ENCODE results near the gene EIF1.

DNA sequence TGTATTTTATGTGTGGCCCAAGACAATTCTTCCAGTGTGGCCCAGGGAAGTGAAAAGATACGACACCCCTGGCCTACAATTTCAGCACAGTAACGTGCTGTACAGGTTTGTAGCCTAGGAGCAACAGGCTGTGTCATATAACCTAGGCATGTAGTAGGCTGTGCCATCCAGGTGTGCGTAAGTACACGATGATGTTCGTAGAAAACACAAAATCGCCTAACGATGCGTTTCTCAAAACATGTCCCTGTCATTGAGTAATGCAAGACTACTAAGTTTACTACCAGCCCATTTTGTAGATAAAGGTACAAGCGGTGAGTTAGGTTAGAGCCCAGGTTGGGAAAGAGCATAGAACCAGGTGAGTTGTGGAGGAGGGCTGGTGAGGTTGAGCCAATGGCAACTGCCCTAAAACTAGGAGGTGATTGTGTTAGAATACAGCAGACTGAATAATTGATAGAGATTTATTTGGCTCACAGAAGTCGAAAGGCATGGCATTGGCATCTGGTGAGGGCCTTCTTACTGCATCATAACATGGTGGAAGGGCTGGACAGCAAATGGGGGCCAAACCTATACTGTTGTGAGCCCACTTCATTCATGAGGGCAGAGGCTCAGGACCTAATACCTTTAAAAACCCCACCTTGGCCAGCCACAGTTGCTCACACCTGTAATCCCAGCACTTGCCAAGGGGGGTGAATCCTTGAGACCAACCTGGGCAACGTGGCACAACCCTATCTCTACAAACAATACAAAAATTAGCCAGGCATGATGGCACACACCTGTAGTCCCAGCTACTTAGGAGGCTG is 4.2 kb downstream of the EIF1 start:
- TF ChIP-seq, protein P1, sequence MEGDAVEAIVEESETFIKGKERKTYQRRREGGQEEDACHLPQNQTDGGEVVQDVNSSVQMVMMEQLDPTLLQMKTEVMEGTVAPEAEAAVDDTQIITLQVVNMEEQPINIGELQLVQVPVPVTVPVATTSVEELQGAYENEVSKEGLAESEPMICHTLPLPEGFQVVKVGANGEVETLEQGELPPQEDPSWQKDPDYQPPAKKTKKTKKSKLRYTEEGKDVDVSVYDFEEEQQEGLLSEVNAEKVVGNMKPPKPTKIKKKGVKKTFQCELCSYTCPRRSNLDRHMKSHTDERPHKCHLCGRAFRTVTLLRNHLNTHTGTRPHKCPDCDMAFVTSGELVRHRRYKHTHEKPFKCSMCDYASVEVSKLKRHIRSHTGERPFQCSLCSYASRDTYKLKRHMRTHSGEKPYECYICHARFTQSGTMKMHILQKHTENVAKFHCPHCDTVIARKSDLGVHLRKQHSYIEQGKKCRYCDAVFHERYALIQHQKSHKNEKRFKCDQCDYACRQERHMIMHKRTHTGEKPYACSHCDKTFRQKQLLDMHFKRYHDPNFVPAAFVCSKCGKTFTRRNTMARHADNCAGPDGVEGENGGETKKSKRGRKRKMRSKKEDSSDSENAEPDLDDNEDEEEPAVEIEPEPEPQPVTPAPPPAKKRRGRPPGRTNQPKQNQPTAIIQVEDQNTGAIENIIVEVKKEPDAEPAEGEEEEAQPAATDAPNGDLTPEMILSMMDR (IDR thresholded peaks at IDR 0.05; ENCODE audit: control extremely low read depth in 1 of 3, insufficient read depth in 1 of 3, low read depth in 1 of 3, low read length in 3 of 3), result no peak
- TF ChIP-seq RAD21 (IDR thresholded peaks at IDR 0.05 in 1 of 2, conservative IDR thresholded peaks at IDR 0.05 in 1 of 2; ENCODE audit: low read depth in 2 of 2, low read length in 2 of 2) (no peak), YY1 (IDR thresholded peaks at IDR 0.05; ENCODE audit: low read depth, low read length) (no peak)
